IMR-90 (cell line): ENCODE results near the gene NCOR1.

ENCODE experiments used
- CEBPB ChIP-seq: IDR thresholded peaks from 2 replicates; pipeline ENCODE4 v1.6.1; 2012; ENCODE audit warnings: low read depth, low read length, improper control_type of control experiment
- CHD1 ChIP-seq: IDR thresholded peaks from 2 replicates; pipeline ENCODE4 v1.6.1; 2012; ENCODE audit warnings: low read depth, low read length, improper control_type of control experiment
- MAFK ChIP-seq: IDR thresholded peaks from 2 replicates; pipeline ENCODE4 v1.6.1; 2012; ENCODE audit warnings: low read depth, low read length, improper control_type of control experiment
- MAZ ChIP-seq: IDR thresholded peaks from 2 replicates; pipeline ENCODE4 v1.6.1; 2012; ENCODE audit warnings: low read depth, mild to moderate bottlenecking, low read length, improper control_type of control experiment, moderate library complexity, borderline replicate concordance
- MXI1 ChIP-seq: IDR thresholded peaks from 2 replicates; pipeline ENCODE4 v1.6.1; 2012; ENCODE audit warnings: low read depth, mild to moderate bottlenecking, low read length, moderate library complexity, borderline replicate concordance
- NFE2L2 ChIP-seq: fragments of 150-350 bp; IDR thresholded peaks from 2 replicates; pipeline ENCODE4 v1.6.1; 2016; ENCODE audit warnings: low read depth, mild to moderate bottlenecking, low read length
- POLR2A ChIP-seq: IDR thresholded peaks from 2 replicates; pipeline ENCODE4 v1.6.1; 2012; ENCODE audit warnings: mild to moderate bottlenecking, low read depth, low read length
- RAD21 ChIP-seq: IDR thresholded peaks from 2 replicates; pipeline ENCODE4 v1.6.1; 2012; ENCODE audit warnings: low read length, improper control_type of control experiment
- RCOR1 ChIP-seq: IDR thresholded peaks from 2 replicates; pipeline ENCODE4 v1.6.1; 2012; ENCODE audit warnings: mild to moderate bottlenecking, low read length, improper control_type of control experiment; ENCODE audit not compliant: insufficient replicate concordance
- RFX5 ChIP-seq: IDR thresholded peaks from 2 replicates; pipeline ENCODE4 v1.8.0; 2012; ENCODE audit warnings: low read depth, mild to moderate bottlenecking, low read length, moderate library complexity
- TF ChIP-seq, protein P1 (sequence below): conservative IDR thresholded peaks from 2 replicates; pipeline ENCODE4 v1.5.1; 2012; ENCODE audit warnings: mild to moderate bottlenecking, low read depth, low read length, improper control_type of control experiment
- TF ChIP-seq, protein P2 (sequence below): fragments of 150-350 bp; IDR thresholded peaks from 2 replicates; pipeline ENCODE4 v1.6.1; 2017; ENCODE audit warnings: mild to moderate bottlenecking, antibody characterized with exemption, low read length, low read depth
- TF ChIP-seq, protein P3 (sequence below): fragments of 150-350 bp; IDR thresholded peaks from 2 replicates; pipeline ENCODE4 v1.6.1; 2016; ENCODE audit warnings: low read depth, mild to moderate bottlenecking, low read length, moderate library complexity, borderline replicate concordance

DNA sequence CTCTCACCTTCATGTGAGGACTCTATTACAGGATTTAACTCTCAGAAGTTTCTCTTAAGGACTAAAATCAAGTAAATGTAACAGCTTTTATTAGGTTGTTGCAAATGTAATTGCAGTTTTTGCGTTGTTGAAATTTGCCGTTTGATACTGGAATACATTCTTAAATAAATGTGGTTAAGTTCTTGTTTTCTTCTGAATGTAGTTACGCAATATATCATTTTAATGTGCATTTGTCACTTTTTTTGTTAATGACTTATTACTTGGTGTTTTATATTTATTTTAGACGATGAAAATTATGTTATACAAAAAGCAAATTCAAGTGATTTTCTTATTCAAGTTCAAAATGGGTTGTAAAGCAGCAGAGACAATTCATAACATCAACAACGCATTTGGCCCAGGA lies 139.4 kb downstream of the NCOR1 start:
- TF ChIP-seq, protein P1, sequence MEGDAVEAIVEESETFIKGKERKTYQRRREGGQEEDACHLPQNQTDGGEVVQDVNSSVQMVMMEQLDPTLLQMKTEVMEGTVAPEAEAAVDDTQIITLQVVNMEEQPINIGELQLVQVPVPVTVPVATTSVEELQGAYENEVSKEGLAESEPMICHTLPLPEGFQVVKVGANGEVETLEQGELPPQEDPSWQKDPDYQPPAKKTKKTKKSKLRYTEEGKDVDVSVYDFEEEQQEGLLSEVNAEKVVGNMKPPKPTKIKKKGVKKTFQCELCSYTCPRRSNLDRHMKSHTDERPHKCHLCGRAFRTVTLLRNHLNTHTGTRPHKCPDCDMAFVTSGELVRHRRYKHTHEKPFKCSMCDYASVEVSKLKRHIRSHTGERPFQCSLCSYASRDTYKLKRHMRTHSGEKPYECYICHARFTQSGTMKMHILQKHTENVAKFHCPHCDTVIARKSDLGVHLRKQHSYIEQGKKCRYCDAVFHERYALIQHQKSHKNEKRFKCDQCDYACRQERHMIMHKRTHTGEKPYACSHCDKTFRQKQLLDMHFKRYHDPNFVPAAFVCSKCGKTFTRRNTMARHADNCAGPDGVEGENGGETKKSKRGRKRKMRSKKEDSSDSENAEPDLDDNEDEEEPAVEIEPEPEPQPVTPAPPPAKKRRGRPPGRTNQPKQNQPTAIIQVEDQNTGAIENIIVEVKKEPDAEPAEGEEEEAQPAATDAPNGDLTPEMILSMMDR, result no peak
- TF ChIP-seq POLR2A (no peak), MAZ (no peak), NFE2L2 (no peak), RAD21 (no peak), CEBPB (peak; percentile 84), CHD1 (no peak), RCOR1 (no peak), MAFK (no peak), MXI1 (no peak), RFX5 (no peak)
- TF ChIP-seq, protein P2, sequence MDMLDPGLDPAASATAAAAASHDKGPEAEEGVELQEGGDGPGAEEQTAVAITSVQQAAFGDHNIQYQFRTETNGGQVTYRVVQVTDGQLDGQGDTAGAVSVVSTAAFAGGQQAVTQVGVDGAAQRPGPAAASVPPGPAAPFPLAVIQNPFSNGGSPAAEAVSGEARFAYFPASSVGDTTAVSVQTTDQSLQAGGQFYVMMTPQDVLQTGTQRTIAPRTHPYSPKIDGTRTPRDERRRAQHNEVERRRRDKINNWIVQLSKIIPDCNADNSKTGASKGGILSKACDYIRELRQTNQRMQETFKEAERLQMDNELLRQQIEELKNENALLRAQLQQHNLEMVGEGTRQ, result no peak
- TF ChIP-seq, protein P3, sequence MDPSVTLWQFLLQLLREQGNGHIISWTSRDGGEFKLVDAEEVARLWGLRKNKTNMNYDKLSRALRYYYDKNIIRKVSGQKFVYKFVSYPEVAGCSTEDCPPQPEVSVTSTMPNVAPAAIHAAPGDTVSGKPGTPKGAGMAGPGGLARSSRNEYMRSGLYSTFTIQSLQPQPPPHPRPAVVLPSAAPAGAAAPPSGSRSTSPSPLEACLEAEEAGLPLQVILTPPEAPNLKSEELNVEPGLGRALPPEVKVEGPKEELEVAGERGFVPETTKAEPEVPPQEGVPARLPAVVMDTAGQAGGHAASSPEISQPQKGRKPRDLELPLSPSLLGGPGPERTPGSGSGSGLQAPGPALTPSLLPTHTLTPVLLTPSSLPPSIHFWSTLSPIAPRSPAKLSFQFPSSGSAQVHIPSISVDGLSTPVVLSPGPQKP, result no peak
